Measurements from ENCODE around the gene TDRD12.

DNA sequence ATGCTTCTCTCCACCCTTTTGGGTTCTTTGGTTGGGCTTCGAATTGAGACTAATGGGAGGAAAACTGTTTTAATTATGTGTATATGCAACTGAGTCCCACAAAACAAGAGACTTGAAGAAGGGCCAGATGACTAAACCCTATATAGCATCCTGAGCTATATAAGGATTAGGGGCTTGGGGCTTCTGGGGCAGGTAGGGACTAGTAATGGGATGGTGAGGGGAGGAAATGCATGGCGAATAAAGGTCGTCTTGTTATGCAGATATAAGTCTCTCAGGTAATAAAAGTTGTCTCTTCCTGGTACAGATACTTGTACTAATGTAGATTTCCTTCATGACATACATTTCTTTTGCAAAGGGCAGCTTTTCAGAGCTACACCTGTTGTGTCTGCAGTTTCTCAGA, 152.8 kb downstream of the TDRD12 start:
- TF ChIP-seq POLR2A (IDR thresholded peaks at IDR 0.05) = no peak
- TF ChIP-seq, protein P1, sequence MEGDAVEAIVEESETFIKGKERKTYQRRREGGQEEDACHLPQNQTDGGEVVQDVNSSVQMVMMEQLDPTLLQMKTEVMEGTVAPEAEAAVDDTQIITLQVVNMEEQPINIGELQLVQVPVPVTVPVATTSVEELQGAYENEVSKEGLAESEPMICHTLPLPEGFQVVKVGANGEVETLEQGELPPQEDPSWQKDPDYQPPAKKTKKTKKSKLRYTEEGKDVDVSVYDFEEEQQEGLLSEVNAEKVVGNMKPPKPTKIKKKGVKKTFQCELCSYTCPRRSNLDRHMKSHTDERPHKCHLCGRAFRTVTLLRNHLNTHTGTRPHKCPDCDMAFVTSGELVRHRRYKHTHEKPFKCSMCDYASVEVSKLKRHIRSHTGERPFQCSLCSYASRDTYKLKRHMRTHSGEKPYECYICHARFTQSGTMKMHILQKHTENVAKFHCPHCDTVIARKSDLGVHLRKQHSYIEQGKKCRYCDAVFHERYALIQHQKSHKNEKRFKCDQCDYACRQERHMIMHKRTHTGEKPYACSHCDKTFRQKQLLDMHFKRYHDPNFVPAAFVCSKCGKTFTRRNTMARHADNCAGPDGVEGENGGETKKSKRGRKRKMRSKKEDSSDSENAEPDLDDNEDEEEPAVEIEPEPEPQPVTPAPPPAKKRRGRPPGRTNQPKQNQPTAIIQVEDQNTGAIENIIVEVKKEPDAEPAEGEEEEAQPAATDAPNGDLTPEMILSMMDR (IDR thresholded peaks at IDR 0.05) = no peak
- TF ChIP-seq EP300 (IDR thresholded peaks at IDR 0.05; ENCODE audit: low read depth) = no peak
- no peak for TF ChIP-seq POLR2AphosphoS5 (IDR thresholded peaks at IDR 0.05)
